ENCODE results near the gene CREB5. TPM values are rescaled to one million over a fixed set of nuclear protein-coding genes. Genes with fewer than 3 reads are reported as not detected.

The CREB5 gene
- total RNA-seq, 2 donors from 2014 or later = 0.53 to 2.6 TPM

DNA sequence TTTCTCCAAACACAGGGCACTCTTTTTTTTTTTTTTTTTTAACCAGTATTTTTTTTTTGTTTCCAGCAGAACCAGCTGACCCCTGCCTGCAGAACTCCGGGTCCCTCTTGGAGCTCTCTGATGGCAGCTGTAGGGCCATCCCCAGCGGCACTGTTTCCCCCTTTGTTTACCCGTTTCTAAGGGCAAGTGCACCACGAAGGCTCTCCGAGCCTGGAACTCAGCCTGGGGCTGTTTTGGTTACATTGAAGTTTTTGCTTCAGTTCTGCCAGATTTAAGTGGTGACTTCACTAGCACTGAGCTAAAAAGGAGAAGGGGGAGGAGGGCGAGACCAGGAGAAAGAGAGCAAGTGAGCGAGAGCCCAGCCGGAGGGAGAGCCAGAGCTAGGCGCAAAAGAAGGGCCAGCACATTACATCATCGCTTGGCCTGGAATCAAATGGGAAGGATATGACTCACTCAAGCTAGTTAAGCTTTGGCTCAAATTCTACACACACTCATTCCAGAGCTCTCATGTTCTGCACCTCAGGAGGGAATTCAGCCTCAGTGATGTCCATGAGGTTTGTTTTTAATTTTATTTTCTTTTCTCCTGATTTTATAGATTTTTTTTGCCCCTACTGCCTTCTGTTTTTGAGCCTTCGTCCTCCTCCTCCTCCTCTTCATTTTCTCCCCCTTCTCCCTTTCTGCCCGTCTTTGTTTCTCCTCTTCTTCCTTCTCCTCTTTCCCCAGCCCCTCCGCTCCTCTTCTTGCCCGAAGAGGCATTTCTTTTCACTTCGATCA, 273.5 kb downstream of the CREB5 start:
- H3K4me1 Mint-ChIP-seq = no peaks in the 10 kb centered on the region
- Histone ChIP-seq H3K9ac (ENCODE audit: extremely low read depth, low read length, poor library complexity, severe bottlenecking) (peak overlapping the region; percentile 79), H3K4me1 (ENCODE audit: control insufficient read depth, insufficient read depth, low read length) (peaks cover 3% of the 10 kb centered on the region), H3K4me3 (ENCODE audit: low read length) (peak overlapping the region; percentile 76), H3K36me3 (ENCODE audit: control insufficient read depth, insufficient read depth, low read length) (no peaks in the 10 kb centered on the region), H3K9me3 (ENCODE audit: control insufficient read depth, low read length) (no peaks in the 10 kb centered on the region), H3K27ac (ENCODE audit: low read depth, low read length) (peak overlapping the region; percentile 97), H3K27me3 (ENCODE audit: control insufficient read depth, insufficient read depth, low read length, poor library complexity, severe bottlenecking) (peaks cover 45% of the 10 kb centered on the region)
- H3K27ac Mint-ChIP-seq = no peak overlapping the region
- no peak overlapping the region for H3K4me3 Mint-ChIP-seq
- no peaks in the 10 kb centered on the region for H3K9me3 Mint-ChIP-seq
- DNase-seq = peak; percentile 88
- H3K27me3 Mint-ChIP-seq (ENCODE audit: insufficient read depth) = peaks cover 29% of the 10 kb centered on the region
- WGBS, 2 experiments (ENCODE audit: insufficient coverage in 1 of 2, insufficient read length in 1 of 2) = 19 to 38% methylated on average over 6 to 15 of the region's 15 CpGs
- no peaks in the 10 kb centered on the region for H3K36me3 Mint-ChIP-seq (ENCODE audit: low read depth)
- TF ChIP-seq, protein P1, sequence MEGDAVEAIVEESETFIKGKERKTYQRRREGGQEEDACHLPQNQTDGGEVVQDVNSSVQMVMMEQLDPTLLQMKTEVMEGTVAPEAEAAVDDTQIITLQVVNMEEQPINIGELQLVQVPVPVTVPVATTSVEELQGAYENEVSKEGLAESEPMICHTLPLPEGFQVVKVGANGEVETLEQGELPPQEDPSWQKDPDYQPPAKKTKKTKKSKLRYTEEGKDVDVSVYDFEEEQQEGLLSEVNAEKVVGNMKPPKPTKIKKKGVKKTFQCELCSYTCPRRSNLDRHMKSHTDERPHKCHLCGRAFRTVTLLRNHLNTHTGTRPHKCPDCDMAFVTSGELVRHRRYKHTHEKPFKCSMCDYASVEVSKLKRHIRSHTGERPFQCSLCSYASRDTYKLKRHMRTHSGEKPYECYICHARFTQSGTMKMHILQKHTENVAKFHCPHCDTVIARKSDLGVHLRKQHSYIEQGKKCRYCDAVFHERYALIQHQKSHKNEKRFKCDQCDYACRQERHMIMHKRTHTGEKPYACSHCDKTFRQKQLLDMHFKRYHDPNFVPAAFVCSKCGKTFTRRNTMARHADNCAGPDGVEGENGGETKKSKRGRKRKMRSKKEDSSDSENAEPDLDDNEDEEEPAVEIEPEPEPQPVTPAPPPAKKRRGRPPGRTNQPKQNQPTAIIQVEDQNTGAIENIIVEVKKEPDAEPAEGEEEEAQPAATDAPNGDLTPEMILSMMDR (conservative IDR thresholded peaks at IDR 0.05) = no peak

DNA sequence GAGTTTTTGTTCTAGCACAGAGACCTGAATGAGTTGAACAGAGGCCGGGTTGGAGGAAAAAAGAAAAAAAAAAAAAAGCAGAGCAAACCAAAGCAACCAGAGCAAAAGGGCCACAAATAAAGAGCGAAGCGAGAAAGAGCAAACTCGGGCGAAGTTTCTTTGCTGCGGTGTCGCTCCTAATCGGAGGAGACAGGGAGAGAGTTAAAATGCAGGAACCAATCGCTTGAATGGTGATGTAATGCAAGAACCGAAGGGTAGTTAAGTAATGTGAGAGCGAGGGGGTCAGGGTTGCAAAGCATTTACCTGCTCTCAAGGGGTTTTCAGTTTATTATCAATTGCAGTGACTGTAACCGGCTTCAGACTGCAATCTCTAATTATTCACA, 274.1 kb downstream of the CREB5 start:
- peak overlapping the region; percentile 76 for H3K4me3 ChIP-seq (ENCODE audit: low read length)
- H3K9me3 ChIP-seq (ENCODE audit: control insufficient read depth, low read length) = no peaks in the 10 kb centered on the region
- WGBS, 2 experiments (ENCODE audit: insufficient coverage in 1 of 2, insufficient read length in 1 of 2) = 7 to 12% methylated on average over 11 of the region's 12 CpGs
- H3K27me3 ChIP-seq (ENCODE audit: control insufficient read depth, insufficient read depth, low read length, poor library complexity, severe bottlenecking) = peaks cover 45% of the 10 kb centered on the region
- H3K9me3 Mint-ChIP-seq = no peaks in the 10 kb centered on the region
- DNase-seq = peak; percentile 77
- H3K9ac ChIP-seq (ENCODE audit: extremely low read depth, low read length, poor library complexity, severe bottlenecking) = peak overlapping the region; percentile 79
- no peak overlapping the region for H3K27ac Mint-ChIP-seq
- H3K4me3 Mint-ChIP-seq = no peak overlapping the region
- H3K4me1 Mint-ChIP-seq = no peaks in the 10 kb centered on the region
- H3K36me3 Mint-ChIP-seq (ENCODE audit: low read depth) = no peaks in the 10 kb centered on the region
- TF ChIP-seq, protein P1 (conservative IDR thresholded peaks at IDR 0.05) = no peak
- H3K36me3 ChIP-seq (ENCODE audit: control insufficient read depth, insufficient read depth, low read length) = no peaks in the 10 kb centered on the region
- peak overlapping the region; percentile 97 for H3K27ac ChIP-seq (ENCODE audit: low read depth, low read length)
- peaks cover 3% of the 10 kb centered on the region for H3K4me1 ChIP-seq (ENCODE audit: control insufficient read depth, insufficient read depth, low read length)
- peaks cover 26% of the 10 kb centered on the region for H3K27me3 Mint-ChIP-seq (ENCODE audit: insufficient read depth)

DNA sequence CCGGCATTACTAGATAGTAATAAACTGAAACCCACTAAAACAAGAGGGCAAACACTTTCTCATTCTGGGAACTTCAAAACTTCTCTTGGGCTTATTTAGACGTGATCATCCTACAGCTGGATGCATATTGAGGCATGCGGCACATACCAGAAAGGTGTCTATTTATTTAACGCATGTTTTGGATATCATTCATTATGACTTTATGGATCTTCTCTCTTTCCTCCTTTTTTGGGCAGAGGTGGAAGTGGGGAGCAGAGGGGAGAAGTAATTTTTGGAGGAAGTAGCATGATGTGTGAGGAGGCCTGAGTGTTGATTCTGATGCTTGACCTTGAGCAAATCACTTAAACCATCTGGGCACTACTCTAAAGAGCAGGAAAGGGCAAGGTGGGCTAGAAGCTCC, 275.2 kb downstream of the CREB5 start:
- no peak for DNase-seq
- H3K4me3 ChIP-seq (ENCODE audit: low read length) = no peak overlapping the region

More for the DNA sequence above, 275.2 kb downstream of the CREB5 start:
- Mint-ChIP-seq H3K36me3 (ENCODE audit: low read depth) (no peaks in the 10 kb centered on the region), H3K4me1 (no peaks in the 10 kb centered on the region), H3K27ac (no peak overlapping the region), H3K27me3 (ENCODE audit: insufficient read depth) (peaks cover 22% of the 10 kb centered on the region), H3K4me3 (no peak overlapping the region), H3K9me3 (no peaks in the 10 kb centered on the region)
- H3K9ac ChIP-seq (ENCODE audit: extremely low read depth, low read length, poor library complexity, severe bottlenecking) = no peak overlapping the region
- H3K27me3 ChIP-seq (ENCODE audit: control insufficient read depth, insufficient read depth, low read length, poor library complexity, severe bottlenecking) = peaks cover 36% of the 10 kb centered on the region
- no peaks in the 10 kb centered on the region for H3K36me3 ChIP-seq (ENCODE audit: control insufficient read depth, insufficient read depth, low read length)
- WGBS, 2 experiments (ENCODE audit: insufficient coverage in 1 of 2, insufficient read length in 1 of 2) = 60 to 85% methylated on average over 2 to 4 of the region's 4 CpGs
- H3K9me3 ChIP-seq (ENCODE audit: control insufficient read depth, low read length) = no peaks in the 10 kb centered on the region
- TF ChIP-seq, protein P1 (conservative IDR thresholded peaks at IDR 0.05) = no peak
- no peak overlapping the region for H3K27ac ChIP-seq (ENCODE audit: low read depth, low read length)
- H3K4me1 ChIP-seq (ENCODE audit: control insufficient read depth, insufficient read depth, low read length) = peaks cover 3% of the 10 kb centered on the region
